Upper lobe of left lung (tissue), 6 donors: ENCODE data around the gene KCTD12. TPM values are rescaled to one million over a fixed set of nuclear protein-coding genes. Genes with fewer than 3 reads are reported as not detected.

Source experiments
- ATAC-seq, 2 donors: fragments of 200-7000 bp; cut with Tn5 transposase; one replicate each; pipeline ENCODE4 v1.9.1; 2022; ENCODE audit warnings: mild to moderate bottlenecking in 2 of 2, moderate library complexity in 2 of 2; ENCODE audit not compliant: low FRiP score in 2 of 2
- DNase-seq, 2 donors: peaks; one replicate each; pipeline ENCODE4 v3.0.0-alpha.2; 2019 to 2020
- H3K27ac ChIP-seq, 4 donors: fragments of 200-600 bp; sonication (generic); one replicate each; pipeline ENCODE4 v1.5.1; 2016 to 2019
- H3K27me3 ChIP-seq, 4 donors: fragments of 200-600 bp; sonication (generic); one replicate each; pipeline ENCODE4 v1.5.1; 2017 to 2019
- H3K36me3 ChIP-seq, 4 donors: fragments of 200-600 bp; sonication (generic); one replicate each; pipeline ENCODE4 v1.5.1; 2016 to 2019
- H3K4me1 ChIP-seq, 4 donors: fragments of 200-600 bp; sonication (generic); one replicate each; pipeline ENCODE4 v1.5.1; 2018 to 2019
- H3K4me3 ChIP-seq, 4 donors: fragments of 200-600 bp; sonication (generic); one replicate each; pipeline ENCODE4 v1.5.1; 2017 to 2019; ENCODE audit warnings: mild to moderate bottlenecking in 2 of 4, moderate library complexity in 1 of 4
- H3K9me3 ChIP-seq, 4 donors: fragments of 200-600 bp; sonication (generic); one replicate each; pipeline ENCODE4 v1.5.1; 2018 to 2019
- CTCF ChIP-seq, 6 experiments: fragments of 450-650 bp in 4 of 6; fragments of 200-600 bp in 2 of 6; sonication (generic) in 2 of 6; IDR thresholded peaks; one replicate each; pipeline ENCODE4 v1.5.1; 2016 to 2019; ENCODE audit warnings: antibody characterized with exemption in 6 of 6
- EP300 ChIP-seq, 4 donors: sonication (generic); formaldehyde crosslinking; IDR thresholded peaks; one replicate each; pipeline ENCODE4 v1.5.1; 2017; ENCODE audit warnings: antibody characterized with exemption in 4 of 4, control low read depth in 2 of 4
- POLR2A ChIP-seq, 4 donors: fragments of 450-650 bp; IDR thresholded peaks; one replicate each; pipeline ENCODE4 v1.5.1; 2016 to 2017; ENCODE audit warnings: antibody characterized with exemption in 4 of 4, mild to moderate bottlenecking in 2 of 4
- POLR2AphosphoS5 ChIP-seq, 2 donors: sonication (generic); formaldehyde crosslinking; IDR thresholded peaks; one replicate each; pipeline ENCODE4 v1.5.1; 2017; ENCODE audit warnings: antibody characterized with exemption in 2 of 2
- WGBS, 2 donors: methylation state at CpG; one replicate each; pipeline ENCODE4 v1.1.5; 2017 to 2018; 5-methylcytosine and 5-hydroxymethylcytosine counted together
- total RNA-seq, 6 donors: library from RNA; depleted of rRNA in 4 of 6; stranded (reverse); fragments of >200 nt in 4 of 6; gene quantifications; one replicate each; pipeline versions ENCODE4 v1.1.0 to v1.2.1, GENCODE V29; 2016 to 2021
- donor health status: DM: no; HTN: no; CAD: no; lungs with moderate emphysema.
- donor health status: DM: no; HTN: yes; CAD: no; lungs with severe emphysema.

The KCTD12 gene
- 100 to 1,000 TPM in 2 of 6 donors, 10 to 100 TPM in 4; 40.9 to 165 (median 85.6) TPM for total RNA-seq

GRCh38 chr13:76886292-76887075 is at the start of gene KCTD12:
Gene KCTD12 (minus strand): TSS chr13:76886405. CDS start chr13:76886148, 257 bp downstream.
- peak within 1 kb of the TSS; percentile 88 to 93 (median 92) for H3K27ac ChIP-seq
- peak within 1 kb of the TSS; percentile 49 to 79 (median 66) for H3K4me3 ChIP-seq
- H3K27me3 ChIP-seq: no peaks in the 10 kb centered on the region
- H3K36me3 ChIP-seq: no peaks in the 10 kb centered on the region
- TF ChIP-seq CTCF (IDR thresholded peaks at IDR 0.05): peak; percentile 24 to 70 (median 60)
- TF ChIP-seq EP300 (IDR thresholded peaks at IDR 0.05): no peak
- peak; percentile 84 to 95 for TF ChIP-seq POLR2AphosphoS5 (IDR thresholded peaks at IDR 0.05)
- peak in 3 of 4 donors; percentile 60 to 92 (median 88) for TF ChIP-seq POLR2A (IDR thresholded peaks at IDR 0.05)
- ATAC-seq (peak; percentile 90 to 92), DNase-seq (peak; percentile 88 to 98)
- 1% methylated on average over 11 to 61 of the region's 83 CpGs for WGBS, 2 donors
- peaks cover 0 to 37% (median 9%) of the 10 kb centered on the region in 4 donors for H3K4me1 ChIP-seq
- no peaks in the 10 kb centered on the region for H3K9me3 ChIP-seq

DNA sequence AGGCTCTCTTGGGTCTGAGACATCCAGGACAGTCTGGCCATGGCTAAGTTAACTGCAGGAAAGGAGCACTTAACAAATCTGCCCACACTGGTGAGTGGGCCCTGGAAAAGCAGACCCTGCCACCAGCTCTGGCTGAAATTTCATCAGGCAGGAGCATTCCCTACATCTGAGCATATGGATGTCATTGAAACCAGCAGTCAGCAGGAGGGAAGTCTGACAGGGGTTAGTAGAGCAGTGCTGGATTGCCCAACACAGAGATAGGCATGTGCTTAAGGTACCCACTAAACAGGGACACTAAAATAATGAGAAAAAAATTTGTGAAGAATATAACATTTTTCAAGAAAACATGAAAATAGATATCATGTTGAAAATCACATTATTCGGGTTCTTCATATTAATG is 48.5 kb upstream of the KCTD12 start:
- WGBS, 2 donors: 97 to 100% methylated on average over 1 of the region's 1 CpG
- ATAC-seq: no peak

DNA sequence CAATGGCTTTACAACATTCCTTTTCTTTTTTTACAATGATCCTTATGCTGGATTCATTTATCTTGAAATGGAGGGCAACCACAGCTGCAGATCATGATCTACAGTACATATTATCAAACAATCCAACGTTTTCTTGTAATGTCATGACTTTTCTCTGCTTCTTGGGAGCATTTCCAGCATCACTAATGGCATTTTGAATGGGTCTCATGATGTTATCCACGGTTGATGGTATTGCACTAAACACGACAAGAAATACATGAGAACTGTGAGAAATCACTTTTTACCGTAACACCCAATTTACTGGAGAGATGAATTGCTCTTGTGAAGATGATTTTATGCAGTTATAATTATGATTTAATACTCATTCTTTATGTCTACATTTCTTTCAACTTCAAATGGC is 45.9 kb upstream of the KCTD12 start:
- DNase-seq (no peak), ATAC-seq (no peak)
- no peaks in the 10 kb centered on the region for H3K27me3 ChIP-seq
- H3K36me3 ChIP-seq: no peaks in the 10 kb centered on the region
- H3K27ac ChIP-seq: no peak overlapping the region
- no peak overlapping the region for H3K4me3 ChIP-seq
- H3K4me1 ChIP-seq: no peaks in the 10 kb centered on the region
- TF ChIP-seq CTCF (IDR thresholded peaks at IDR 0.05) (no peak), POLR2AphosphoS5 (IDR thresholded peaks at IDR 0.05) (no peak), EP300 (IDR thresholded peaks at IDR 0.05) (no peak)
- 68 to 81% methylated on average over 4 of the region's 4 CpGs for WGBS, 2 donors
- peaks cover 0 to 6% (median 0%) of the 10 kb centered on the region in 4 donors for H3K9me3 ChIP-seq

More for the DNA sequence above, 48.5 kb upstream of the KCTD12 start:
- peaks cover 0 to 5% (median 0%) of the 10 kb centered on the region in 4 donors for H3K4me1 ChIP-seq
- H3K27ac ChIP-seq: no peak overlapping the region
- no peaks in the 10 kb centered on the region for H3K36me3 ChIP-seq
- no peak overlapping the region for H3K4me3 ChIP-seq
- no peak for DNase-seq
- TF ChIP-seq POLR2A (IDR thresholded peaks at IDR 0.05): no peak
- no peak for TF ChIP-seq CTCF (IDR thresholded peaks at IDR 0.05)
- no peak for TF ChIP-seq POLR2AphosphoS5 (IDR thresholded peaks at IDR 0.05)
- TF ChIP-seq EP300 (IDR thresholded peaks at IDR 0.05): no peak
- H3K9me3 ChIP-seq: peaks cover 0 to 6% (median 0%) of the 10 kb centered on the region in 4 donors
- H3K27me3 ChIP-seq: no peaks in the 10 kb centered on the region

GRCh38 chr13:76929851-76930374 is 43.7 kb upstream of the KCTD12 start:
- H3K4me3 ChIP-seq: no peak overlapping the region
- 79 to 87% methylated on average over 2 of the region's 2 CpGs for WGBS, 2 donors
- no peak overlapping the region for H3K27ac ChIP-seq
- H3K4me1 ChIP-seq: no peaks in the 10 kb centered on the region
- ATAC-seq (no peak), DNase-seq (no peak)
- TF ChIP-seq POLR2A (IDR thresholded peaks at IDR 0.05) (no peak), CTCF (IDR thresholded peaks at IDR 0.05) (no peak), POLR2AphosphoS5 (IDR thresholded peaks at IDR 0.05) (no peak), EP300 (IDR thresholded peaks at IDR 0.05) (no peak)
- H3K27me3 ChIP-seq: no peaks in the 10 kb centered on the region
- peaks cover 0 to 6% (median 0%) of the 10 kb centered on the region in 4 donors for H3K9me3 ChIP-seq
- H3K36me3 ChIP-seq: no peaks in the 10 kb centered on the region
